HG02970 (cell line): Measurements from ENCODE around the gene PCNX1.
"Not testable (repeated sequence)": the region's sequence is repeated elsewhere in the genome, so short reads cannot be mapped to it uniquely, and the experiment has no call there.

Experiments used
- ATAC-seq: cut with Tn5 transposase; IDR thresholded peaks from one replicate; pipeline ENCODE4 v1.9.1; 2021; ENCODE audit warnings: mild to moderate bottlenecking, moderate library complexity, moderate number of reproducible peaks; ENCODE audit not compliant: unreplicated experiment, low FRiP score

PCNX1 gene

DNA sequence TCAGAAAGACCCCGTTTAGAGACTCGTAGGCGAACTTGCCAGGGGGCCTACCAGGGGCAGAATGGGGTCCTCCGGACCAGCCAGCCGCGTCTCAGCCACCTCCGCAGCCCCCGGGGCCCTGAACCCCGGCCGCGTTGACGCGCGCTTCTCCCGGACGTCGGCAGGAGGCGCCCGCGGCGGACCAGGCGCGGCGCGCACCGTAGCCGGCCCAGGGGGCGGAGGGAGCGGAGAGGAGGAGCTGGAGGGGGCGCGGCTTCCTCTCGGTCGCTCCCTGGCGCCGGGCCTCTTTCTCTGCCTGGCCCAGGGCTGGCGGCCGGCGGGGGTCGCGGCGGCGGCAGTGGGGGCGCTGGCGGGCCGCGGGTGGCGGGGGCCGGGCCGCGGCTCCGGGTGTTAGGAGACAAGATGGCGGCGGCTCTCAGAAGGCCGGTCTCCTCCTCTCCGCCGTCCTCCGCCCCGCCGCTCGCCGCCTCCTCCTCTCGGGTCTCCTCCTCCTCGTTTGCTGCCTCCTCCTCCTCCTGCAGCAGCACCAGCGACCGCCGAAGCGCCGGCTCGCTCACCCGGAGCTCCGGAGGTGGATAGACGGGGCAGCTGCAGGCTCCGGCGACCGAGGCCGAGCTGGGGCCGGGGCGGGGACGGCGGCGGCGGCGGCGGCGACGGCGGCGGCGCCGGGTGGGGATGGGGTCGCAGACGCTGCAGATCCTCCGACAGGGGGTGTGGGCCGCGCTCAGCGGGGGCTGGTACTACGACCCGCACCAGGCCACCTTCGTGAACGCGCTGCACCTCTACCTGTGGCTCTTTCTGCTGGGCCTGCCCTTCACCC lies at the start of gene PCNX1:
Gene PCNX1 (plus strand): TSS at position 284 of the 820 bp plus-strand sequence. CDS start 392 bp downstream, at position 676.
- peak; percentile 87 for ATAC-seq

DNA sequence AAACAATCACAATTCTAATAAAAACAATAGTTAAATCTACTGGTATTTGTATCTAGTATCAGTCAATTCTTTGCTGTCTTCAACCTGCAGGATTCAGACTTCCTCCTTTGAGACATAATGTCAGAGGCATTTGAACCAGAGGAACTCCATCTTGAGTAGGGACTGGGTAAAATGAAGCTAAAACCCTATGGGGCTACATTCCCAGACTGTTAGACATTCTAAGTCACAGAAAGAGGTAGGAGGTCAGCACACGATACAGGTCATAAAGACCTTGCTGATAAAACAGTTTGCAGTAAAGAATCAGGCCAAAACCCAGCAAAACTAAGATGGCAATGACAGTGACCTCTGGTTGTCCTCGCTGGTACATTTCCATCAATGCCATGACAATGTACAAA lies 49.8 kb upstream of the PCNX1 start:
- no peak for ATAC-seq

DNA sequence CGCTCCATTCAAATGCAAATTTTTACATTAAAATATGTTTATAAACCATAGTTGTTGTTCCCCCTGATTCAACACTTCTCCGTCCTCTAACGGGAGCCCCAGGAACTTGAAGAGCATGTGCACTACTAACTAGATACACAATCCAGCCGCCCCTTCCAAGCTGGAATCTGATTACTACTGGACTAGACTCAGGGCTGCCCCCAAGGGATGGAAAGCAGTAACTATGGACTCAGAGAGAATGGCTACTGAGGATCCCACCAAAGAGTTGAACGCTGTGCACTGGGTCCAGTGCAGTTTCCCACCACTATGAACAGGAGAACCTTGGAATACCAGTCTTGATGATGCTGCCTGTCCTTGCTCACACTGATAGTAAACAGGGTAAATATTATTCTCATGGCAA lies 48.6 kb upstream of the PCNX1 start:
- no peak for ATAC-seq

DNA sequence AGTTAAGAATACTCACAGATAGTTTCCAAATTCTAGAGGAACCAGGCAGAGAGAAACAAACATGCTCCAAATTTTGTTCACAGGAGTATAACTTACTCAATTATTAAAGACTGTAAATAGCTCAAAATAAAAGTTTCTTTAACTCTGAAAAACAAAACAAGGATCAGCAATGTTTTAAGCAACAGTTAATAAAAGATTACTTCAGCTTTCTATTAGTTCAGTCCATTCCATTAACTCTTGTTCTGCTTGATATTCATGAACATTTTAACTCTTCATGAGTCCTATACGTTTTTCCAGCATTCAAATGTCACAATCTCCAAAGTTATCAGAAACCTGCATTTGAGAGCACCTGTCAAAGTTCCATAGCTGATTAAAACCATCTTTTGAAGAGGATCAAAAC lies 40.3 kb upstream of the PCNX1 start:
- not testable (repeated sequence) for ATAC-seq

DNA sequence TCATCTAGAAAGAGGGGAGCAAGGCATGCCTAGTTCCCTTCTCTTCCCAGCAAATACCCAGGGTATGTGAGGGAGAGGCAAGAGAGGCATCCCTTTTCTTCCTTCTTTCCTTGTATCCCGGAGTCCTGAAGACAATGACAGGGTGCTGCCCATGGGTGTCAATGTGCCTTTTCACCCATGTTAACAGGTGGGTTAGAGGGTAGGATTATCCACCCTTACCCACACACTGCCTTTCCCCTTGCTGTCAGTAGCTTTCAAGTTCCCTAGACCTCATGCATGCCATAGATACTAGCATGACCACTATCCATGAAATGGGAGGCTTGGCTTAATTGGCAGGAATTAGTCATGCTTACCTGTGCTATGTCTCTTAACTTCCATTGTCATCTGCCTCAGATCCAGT lies 36.3 kb upstream of the PCNX1 start:
- no peak for ATAC-seq

DNA sequence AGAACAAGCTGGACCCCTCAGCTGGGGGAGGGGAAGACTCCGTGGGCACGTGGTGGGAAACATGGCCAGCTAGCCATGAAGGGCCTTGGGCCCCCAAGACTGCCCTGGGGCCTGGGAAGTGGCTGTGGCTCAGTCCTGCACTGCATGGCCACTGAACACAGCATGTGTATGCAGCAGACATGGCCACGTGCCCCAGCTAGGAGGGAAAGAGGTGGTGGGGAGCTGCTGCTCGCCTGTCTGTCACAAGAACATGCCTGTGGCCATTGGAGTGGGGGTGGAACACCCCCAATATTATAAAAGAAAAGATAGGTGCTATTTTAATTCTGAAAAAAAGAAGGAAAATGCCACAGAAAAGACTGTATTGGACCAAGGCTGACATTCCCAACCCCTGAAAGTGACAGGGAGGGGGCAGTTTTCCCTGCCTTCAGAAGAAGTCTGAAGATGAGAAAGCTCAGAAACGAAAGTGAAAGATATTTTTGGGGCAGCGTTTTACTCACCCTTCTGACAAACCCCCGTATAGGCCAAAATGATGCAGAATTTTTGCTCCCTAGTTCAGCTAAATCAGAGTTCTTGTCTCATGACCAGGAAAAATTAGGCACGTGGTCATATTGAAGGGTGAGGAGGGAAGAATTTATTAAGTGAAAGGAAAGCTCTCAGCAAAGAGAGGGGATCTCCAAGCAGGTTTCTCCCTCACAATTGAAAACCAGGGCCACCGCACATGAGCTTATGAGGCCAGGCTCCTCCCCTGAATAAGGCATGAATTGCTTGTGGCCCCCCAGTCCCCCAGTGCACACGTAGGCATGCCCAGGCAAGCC lies 35.2 kb upstream of the PCNX1 start:
- no peak for ATAC-seq

DNA sequence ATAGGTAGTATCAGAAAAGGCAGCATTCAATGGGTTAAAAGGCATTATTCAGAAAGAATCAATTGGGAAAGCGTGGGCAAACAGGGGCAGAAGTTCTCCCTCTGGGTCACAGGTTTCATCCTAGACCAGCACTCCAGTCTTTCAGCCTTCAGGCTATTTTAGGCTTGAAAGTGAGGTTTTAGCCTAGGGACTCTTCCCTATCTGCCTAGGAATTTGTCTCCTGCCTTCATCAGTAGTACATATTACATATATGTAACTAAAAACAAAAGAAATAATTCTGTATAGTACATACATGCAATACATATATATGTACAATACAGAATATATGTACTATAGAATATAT lies 34.6 kb upstream of the PCNX1 start:
- ATAC-seq, result no peak

DNA sequence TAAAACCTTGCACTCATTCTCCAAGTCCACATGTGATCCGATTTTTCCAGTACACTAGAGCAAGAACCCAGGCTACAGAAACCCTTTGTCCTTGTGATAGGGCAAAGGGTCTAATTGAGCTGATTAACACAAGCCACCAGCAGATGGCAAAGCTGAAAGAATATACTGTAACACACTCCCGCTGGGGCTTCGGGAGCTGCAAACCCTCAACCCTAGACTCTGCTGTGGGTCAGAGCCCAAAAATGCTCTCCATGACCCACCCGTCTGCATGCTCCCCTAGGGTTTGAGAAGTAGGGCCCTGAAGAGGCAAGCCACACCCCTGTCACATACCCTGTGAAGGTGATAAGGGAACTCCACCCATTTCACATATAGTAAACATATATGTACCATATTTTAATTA lies 33.6 kb upstream of the PCNX1 start:
- no peak for ATAC-seq

DNA sequence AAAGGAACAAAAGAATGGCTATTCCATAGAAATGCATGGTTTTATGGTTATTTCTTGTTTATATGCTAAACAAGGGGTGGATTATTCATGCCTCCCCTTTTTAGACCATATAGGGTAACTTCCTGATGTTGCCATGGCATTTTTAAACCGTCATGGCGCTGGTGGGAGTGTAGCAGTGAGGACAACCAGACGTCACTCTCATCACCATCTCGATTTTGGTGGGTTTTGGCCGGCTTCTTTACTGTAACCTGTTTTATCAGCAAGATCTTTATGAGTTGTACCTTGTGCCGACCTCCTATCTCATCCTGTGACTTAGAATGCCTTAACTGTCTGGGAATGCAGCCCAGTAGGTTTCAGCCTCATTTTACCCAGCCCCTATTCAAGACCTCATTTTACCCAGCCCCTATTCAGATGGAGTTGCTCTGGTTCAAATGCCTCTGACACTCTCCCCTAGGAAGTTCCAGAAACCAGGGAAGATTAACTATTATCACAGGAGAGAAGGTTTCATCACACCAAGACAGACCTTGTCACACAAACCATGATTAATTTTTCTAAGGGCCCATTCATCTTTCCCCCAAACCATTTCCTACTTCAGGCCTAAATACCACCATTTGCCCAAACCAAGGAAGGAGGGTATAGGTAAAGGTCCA lies 31.3 kb upstream of the PCNX1 start:
- ATAC-seq, result not testable (repeated sequence)

DNA sequence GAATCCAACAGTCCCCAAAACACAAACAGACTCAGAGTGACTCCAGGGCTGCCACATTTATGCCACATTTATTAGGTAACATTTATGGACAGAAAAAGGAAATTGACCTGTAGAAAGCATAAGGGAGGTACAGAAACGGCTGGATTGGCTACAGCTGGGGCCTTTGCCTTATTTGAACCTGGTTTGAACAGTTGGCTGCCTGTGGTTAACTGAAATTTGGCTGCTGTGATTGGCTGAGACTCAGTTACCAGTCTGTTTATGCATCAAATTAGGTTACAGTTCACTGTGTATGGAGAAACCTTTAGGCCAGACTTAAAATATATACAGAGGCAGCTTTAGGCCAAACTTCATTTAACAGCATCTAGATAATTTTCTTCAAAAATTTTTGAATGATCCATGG lies 27.8 kb upstream of the PCNX1 start:
- ATAC-seq, result no peak

DNA sequence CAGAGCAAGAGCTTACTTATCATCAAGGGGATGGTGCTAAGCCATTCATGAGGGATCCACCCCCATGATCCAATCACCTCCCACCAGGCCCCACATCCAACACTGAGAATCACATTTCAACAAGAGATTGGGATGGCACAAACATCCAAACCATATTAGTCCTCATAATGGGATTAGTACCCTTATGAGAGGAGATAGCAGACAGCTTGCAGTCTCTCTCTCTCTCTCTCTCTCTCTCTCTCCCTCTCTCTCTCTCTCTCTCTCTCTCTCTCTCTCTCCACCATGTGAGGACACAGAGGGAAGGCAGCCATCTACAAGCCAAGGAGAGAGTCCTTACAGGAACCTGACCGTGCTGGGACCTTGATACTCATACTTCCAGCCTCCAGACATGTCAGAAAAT lies 26.4 kb upstream of the PCNX1 start:
- not testable (repeated sequence) for ATAC-seq

DNA sequence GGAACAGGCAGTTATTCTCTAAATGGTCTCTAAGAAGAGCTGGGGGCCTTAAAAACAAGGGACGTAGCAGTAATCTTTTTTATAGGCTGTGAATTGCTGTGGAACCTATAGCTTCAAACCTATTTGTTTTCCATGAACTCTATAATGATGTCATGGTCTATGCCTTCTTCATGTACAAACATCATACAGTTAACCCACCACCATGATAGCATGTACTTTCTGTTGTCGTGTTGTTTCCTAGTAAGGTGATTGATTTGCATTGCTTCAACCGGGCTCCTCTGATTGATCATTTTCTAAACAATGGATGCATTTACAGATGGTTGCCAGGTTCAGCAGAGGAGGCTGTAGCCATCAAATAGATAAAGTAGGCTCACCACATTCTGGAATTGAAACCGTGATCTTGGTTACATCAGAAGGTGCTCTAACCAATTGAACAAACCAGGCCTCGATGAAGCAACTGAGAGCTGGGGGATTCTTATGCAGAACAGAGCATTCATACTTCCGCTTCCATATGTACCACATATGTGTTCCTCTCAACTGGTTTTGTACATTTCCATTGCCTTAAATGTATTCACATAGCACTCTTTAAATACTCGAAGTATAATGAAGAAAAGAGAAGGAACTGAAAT lies 25.6 kb upstream of the PCNX1 start:
- peak; percentile 41 for ATAC-seq

DNA sequence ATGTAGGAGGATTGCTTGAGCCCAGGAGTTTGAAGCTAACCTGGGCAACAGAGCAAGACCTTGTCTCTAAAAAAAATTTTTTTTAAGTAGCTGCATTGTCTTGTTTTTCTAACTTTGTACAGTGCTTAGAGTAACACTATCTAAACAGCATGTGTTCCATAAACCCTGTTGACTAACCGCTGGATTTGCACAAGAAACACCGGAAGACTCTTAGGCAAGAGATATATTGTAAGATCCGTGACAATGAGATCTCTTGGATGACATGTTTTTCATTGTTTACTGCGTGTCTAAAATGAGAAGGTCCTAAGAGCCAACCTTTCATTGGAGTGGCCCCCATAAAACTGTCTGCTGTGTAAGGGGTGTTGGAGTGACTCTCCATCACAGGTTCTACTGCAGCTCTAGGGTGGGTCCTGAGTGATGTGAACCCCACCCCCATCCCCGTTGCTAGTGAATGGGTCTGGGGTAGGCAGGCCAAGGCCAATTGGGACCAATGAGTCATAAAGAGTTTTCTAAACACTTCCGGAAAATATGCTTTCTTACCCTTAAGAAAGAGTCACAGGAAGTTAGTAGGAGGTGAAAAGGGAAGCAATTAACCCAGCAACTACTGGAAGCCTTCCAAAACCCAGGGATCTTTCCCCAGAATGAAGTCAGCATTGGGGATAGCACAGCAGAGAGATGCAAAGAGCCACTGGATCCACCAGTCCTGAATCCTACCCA lies 24.3 kb upstream of the PCNX1 start:
- no peak for ATAC-seq

DNA sequence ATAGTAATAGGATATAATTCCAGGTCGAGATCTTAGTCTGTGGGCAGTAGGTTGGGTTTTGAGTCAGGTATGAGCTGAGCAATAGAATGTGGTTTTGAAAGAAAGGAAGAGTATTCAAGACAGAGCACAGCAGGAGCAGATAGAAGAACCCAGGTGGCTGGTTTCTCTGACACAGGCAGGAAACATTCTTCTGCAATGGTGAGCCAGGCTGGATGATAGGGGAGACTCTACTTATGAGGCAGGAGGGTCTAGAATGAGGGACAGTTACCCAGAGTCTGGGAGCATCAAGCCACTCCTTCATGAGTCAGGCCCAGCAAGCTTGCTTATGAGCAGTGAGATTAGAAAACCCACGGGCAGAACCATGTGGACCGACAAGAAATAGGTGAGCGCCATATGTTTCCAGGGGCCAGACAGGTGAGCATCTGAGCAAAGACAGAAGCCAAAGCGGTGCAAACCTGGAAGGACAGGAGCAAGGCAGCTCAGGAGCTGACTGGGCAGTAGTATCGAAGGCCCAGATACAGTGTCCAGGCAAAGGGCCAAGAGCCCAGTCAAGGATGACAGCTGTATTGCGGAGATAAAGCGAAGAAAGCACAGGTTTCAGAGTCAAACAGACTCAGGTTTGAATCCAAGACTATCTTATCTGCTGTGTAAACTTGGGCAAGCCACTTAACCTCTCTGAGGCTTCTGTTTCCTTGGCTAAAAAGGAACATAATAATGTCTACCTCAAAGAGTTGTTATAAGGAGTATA lies 22.5 kb upstream of the PCNX1 start:
- ATAC-seq, result no peak

DNA sequence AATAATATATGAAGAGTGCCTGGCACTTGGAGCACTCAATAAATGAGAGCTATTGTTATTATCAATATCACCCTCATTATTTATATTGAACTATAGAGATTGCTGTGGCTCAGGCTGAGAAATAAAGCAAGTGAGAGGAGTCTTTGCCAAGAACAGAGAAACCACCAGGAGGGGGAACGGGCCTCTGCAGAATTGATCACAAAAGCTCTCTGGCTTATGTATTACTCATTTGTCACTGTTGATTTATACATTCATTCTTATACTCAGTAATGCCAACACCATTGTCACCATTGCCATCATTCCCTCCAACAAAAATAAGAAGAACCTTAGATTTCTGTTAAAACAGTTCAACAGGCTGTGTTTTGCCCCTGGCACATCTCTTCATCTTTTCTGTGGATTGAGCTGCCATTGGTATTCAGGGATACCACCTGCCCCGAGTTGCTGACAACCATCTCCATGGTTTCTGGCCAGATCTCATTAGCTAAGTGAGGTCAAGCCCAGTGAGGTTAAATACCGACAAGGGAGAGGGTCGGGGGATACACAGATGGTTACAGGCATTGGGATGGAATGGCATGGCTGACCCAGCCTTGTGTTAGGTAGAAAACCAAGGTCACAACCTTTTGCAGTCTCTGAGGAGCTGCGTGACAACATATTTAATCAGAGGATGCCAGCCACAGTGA lies 21.8 kb upstream of the PCNX1 start:
- ATAC-seq, result no peak

DNA sequence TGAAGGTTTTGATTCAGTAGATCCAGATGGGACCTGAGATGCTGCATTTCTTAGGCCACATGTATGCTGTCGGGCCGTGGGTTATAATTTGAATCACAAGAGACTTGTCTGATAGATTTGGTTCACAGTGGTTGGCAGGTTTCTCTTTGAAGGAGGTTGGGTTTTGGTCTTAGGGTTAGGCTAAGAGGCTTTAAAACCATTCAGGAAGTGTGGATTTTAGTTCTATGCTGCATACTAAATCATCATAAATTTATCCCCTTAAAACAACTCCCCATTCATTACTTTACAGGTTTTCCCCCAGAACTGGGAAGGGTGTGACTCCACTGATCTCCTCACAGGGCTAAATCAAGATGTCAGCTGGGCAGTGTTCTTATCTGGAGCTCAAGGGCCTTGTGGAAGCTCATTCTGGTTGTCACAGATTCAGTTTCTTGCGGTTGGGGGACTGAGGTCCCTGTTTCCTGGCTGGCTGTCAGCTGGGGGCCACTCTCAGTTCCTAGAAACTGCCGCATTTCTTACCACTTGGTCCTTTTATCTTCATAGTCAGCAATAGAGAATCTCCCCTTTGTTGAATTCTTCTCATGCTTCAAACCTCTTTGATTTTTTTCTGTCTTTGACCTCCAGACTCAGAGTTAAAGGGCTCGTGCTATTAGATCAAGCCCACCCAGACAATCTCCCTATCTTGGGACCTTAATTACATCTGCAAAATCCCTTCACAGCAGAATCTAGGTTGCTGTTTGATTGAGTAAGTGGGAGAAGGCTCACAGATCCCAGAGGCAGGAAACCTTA lies 20.6 kb upstream of the PCNX1 start:
- no peak for ATAC-seq

DNA sequence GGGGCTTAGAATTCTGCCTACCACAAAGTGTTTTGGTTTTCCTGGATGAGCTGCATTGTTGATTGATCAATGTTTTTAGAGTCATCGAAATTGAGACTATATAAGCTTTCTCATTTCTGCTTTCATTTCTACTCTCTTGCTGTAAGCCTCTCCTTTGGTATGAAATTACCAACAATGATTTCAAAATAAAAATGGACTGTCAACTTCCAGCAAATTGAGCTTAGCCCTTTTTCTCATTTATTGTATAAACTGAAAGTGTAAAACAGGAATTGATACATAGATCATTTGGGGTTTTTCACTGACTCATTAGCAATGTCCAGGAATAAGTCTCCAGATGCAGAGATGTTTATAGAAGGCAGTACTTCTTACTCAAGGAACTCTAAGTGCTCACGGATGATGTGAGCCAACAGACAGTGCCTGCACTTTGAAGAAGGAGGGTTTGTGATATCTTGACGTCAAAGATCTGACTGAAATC lies 20.0 kb upstream of the PCNX1 start:
- ATAC-seq, result no peak
